ENCODE measurements around the gene SAMMSON. TPM values are rescaled to one million over a fixed set of nuclear protein-coding genes. Genes with fewer than 3 reads are reported as not detected.

The SAMMSON gene
- total and polyA plus RNA-seq, 2 experiments from 2014 or later = not detected

GRCh38 chr3:69994919-69995318 is 4.6 kb upstream of the SAMMSON start:
- H3K27ac ChIP-seq (ENCODE audit: low read depth) = no peak overlapping the region
- Mint-ChIP-seq H3K27ac (no peak overlapping the region), H3K4me3 (no peak overlapping the region), H3K9me3 (no peaks in the 10 kb centered on the region), H3K4me1 (peaks cover 26% of the 10 kb centered on the region), H3K36me3 (ENCODE audit: low read depth) (no peaks in the 10 kb centered on the region), H3K27me3 (ENCODE audit: insufficient read depth, low read depth, poor library complexity) (no peaks in the 10 kb centered on the region)
- TF ChIP-seq JUNB (IDR thresholded peaks at IDR 0.05; ENCODE audit: unreplicated experiment) (no peak), NANOG (IDR thresholded peaks at IDR 0.05; ENCODE audit: borderline replicate concordance) (no peak), STAT1 (IDR thresholded peaks at IDR 0.05; ENCODE audit: unreplicated experiment) (no peak), EZH2 (IDR thresholded peaks at IDR 0.05; ENCODE audit: low read depth, unreplicated experiment) (no peak), EZH2phosphoT487 (IDR thresholded peaks at IDR 0.05; ENCODE audit: unreplicated experiment) (no peak), CREB1 (CRISPR knock-in tag; IDR thresholded peaks at IDR 0.05; ENCODE audit: low read depth) (no peak)
- TF ChIP-seq, protein P1, sequence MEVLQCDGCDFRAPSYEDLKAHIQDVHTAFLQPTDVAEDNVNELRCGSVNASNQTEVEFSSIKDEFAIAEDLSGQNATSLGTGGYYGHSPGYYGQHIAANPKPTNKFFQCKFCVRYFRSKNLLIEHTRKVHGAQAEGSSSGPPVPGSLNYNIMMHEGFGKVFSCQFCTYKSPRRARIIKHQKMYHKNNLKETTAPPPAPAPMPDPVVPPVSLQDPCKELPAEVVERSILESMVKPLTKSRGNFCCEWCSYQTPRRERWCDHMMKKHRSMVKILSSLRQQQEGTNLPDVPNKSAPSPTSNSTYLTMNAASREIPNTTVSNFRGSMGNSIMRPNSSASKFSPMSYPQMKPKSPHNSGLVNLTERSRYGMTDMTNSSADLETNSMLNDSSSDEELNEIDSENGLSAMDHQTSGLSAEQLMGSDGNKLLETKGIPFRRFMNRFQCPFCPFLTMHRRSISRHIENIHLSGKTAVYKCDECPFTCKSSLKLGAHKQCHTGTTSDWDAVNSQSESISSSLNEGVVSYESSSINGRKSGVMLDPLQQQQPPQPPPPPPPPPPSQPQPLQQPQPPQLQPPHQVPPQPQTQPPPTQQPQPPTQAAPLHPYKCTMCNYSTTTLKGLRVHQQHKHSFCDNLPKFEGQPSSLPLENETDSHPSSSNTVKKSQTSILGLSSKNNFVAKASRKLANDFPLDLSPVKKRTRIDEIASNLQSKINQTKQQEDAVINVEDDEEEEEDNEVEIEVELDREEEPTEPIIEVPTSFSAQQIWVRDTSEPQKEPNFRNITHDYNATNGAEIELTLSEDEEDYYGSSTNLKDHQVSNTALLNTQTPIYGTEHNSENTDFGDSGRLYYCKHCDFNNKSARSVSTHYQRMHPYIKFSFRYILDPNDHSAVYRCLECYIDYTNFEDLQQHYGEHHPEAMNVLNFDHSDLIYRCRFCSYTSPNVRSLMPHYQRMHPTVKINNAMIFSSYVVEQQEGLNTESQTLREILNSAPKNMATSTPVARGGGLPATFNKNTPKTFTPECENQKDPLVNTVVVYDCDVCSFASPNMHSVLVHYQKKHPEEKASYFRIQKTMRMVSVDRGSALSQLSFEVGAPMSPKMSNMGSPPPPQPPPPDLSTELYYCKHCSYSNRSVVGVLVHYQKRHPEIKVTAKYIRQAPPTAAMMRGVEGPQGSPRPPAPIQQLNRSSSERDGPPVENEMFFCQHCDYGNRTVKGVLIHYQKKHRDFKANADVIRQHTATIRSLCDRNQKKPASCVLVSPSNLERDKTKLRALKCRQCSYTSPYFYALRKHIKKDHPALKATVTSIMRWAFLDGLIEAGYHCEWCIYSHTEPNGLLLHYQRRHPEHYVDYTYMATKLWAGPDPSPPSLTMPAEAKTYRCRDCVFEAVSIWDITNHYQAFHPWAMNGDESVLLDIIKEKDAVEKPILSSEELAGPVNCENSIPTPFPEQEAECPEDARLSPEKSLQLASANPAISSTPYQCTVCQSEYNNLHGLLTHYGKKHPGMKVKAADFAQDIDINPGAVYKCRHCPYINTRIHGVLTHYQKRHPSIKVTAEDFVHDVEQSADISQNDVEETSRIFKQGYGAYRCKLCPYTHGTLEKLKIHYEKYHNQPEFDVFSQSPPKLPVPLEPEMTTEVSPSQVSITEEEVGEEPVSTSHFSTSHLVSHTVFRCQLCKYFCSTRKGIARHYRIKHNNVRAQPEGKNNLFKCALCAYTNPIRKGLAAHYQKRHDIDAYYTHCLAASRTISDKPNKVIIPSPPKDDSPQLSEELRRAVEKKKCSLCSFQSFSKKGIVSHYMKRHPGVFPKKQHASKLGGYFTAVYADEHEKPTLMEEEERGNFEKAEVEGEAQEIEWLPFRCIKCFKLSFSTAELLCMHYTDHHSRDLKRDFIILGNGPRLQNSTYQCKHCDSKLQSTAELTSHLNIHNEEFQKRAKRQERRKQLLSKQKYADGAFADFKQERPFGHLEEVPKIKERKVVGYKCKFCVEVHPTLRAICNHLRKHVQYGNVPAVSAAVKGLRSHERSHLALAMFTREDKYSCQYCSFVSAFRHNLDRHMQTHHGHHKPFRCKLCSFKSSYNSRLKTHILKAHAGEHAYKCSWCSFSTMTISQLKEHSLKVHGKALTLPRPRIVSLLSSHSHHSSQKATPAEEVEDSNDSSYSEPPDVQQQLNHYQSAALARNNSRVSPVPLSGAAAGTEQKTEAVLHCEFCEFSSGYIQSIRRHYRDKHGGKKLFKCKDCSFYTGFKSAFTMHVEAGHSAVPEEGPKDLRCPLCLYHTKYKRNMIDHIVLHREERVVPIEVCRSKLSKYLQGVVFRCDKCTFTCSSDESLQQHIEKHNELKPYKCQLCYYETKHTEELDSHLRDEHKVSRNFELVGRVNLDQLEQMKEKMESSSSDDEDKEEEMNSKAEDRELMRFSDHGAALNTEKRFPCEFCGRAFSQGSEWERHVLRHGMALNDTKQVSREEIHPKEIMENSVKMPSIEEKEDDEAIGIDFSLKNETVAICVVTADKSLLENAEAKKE (CRISPR knock-in tag; IDR thresholded peaks at IDR 0.05) = no peak
- TF ChIP-seq, protein P2, sequence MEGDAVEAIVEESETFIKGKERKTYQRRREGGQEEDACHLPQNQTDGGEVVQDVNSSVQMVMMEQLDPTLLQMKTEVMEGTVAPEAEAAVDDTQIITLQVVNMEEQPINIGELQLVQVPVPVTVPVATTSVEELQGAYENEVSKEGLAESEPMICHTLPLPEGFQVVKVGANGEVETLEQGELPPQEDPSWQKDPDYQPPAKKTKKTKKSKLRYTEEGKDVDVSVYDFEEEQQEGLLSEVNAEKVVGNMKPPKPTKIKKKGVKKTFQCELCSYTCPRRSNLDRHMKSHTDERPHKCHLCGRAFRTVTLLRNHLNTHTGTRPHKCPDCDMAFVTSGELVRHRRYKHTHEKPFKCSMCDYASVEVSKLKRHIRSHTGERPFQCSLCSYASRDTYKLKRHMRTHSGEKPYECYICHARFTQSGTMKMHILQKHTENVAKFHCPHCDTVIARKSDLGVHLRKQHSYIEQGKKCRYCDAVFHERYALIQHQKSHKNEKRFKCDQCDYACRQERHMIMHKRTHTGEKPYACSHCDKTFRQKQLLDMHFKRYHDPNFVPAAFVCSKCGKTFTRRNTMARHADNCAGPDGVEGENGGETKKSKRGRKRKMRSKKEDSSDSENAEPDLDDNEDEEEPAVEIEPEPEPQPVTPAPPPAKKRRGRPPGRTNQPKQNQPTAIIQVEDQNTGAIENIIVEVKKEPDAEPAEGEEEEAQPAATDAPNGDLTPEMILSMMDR (conservative IDR thresholded peaks at IDR 0.05; ENCODE audit: low read depth in 2 of 2) = no peak
- no peaks in the 10 kb centered on the region for H3K79me2 ChIP-seq (replicated peaks; ENCODE audit: insufficient read depth)
- no peaks in the 10 kb centered on the region for H3K36me3 ChIP-seq (ENCODE audit: insufficient read depth)
- no peaks in the 10 kb centered on the region for H4K20me1 ChIP-seq (replicated peaks; ENCODE audit: insufficient read depth)
- H3K4me2 ChIP-seq = no peak overlapping the region
- H3K4me1 ChIP-seq (ENCODE audit: insufficient read depth) = 0 out of 2 replicates have a peak, but pooled peaks cover 3% of the 10 kb centered on the region
- H2AFZ ChIP-seq = no peak overlapping the region
- ATAC-seq = no peak
- H3K27me3 ChIP-seq (ENCODE audit: insufficient read depth) = no peaks in the 10 kb centered on the region
- no peak overlapping the region for H3K4me3 ChIP-seq
- H3K9me2 ChIP-seq (ENCODE audit: insufficient read depth) = no peaks in the 10 kb centered on the region
- DNase-seq (ENCODE audit: low spot score) = no peak
- no peaks in the 10 kb centered on the region for H3F3A ChIP-seq (replicated peaks; ENCODE audit: low read depth)

All from GM23338 (cell line).